Endodermal cell (in vitro differentiated cells): ENCODE data around the gene CLEC10A. TPM values are rescaled to one million over a fixed set of nuclear protein-coding genes. Genes with fewer than 3 reads are reported as not detected.
"Not testable (repeated sequence)": the region's sequence is repeated elsewhere in the genome, so short reads cannot be mapped to it uniquely, and the experiment has no call there.

ENCODE experiments used
- DNase-seq: peaks from one replicate; pipeline ENCODE4 v3.0.0-alpha.2; 2017
- H3K27ac ChIP-seq: 2 replicates; pipeline ENCODE4 v1.5.1; 2013; ENCODE audit warnings: mild to moderate bottlenecking, low read depth, low read length, moderate library complexity
- H3K27me3 ChIP-seq: 2 replicates; pipeline ENCODE4 v1.6.1; 2013; ENCODE audit warnings: mild to moderate bottlenecking, low read length, moderate library complexity; ENCODE audit not compliant: insufficient read depth, control insufficient read depth, poor library complexity, severe bottlenecking
- H3K36me3 ChIP-seq: 2 replicates; pipeline ENCODE4 v1.7.0; 2013; ENCODE audit warnings: mild to moderate bottlenecking, low read length, moderate library complexity; ENCODE audit not compliant: control insufficient read depth, insufficient read depth
- H3K4me1 ChIP-seq: one replicate; pipeline ENCODE4 v1.7.0; 2013; ENCODE audit warnings: low read length; ENCODE audit not compliant: control insufficient read depth, insufficient read depth
- H3K4me3 ChIP-seq: 2 replicates; pipeline ENCODE4 v1.5.1; 2013; ENCODE audit warnings: mild to moderate bottlenecking, low read length, moderate library complexity
- H3K9ac ChIP-seq: 2 replicates; pipeline ENCODE4 v1.6.1; 2013; ENCODE audit warnings: mild to moderate bottlenecking, low read length, moderate library complexity; ENCODE audit not compliant: poor library complexity, severe bottlenecking; ENCODE audit errors: extremely low read depth
- H3K9me3 ChIP-seq: 2 replicates; pipeline ENCODE4 v1.6.1; 2013; ENCODE audit warnings: mild to moderate bottlenecking, low read length, moderate library complexity; ENCODE audit not compliant: control insufficient read depth
- H3K27ac Mint-ChIP-seq: 2 replicates; pipeline ENCODE4 v1.8.0; 2020; ENCODE audit warnings: mixed read lengths
- H3K27me3 Mint-ChIP-seq: 2 replicates; pipeline ENCODE4 v1.8.0; 2021; ENCODE audit warnings: mild to moderate bottlenecking, mixed read lengths; ENCODE audit not compliant: insufficient read depth
- H3K36me3 Mint-ChIP-seq: 2 replicates; pipeline ENCODE4 v1.8.0; 2020; ENCODE audit warnings: low read depth, mixed read lengths
- H3K4me1 Mint-ChIP-seq: 2 replicates; pipeline ENCODE4 v1.8.0; 2020; ENCODE audit warnings: mixed read lengths
- H3K4me3 Mint-ChIP-seq: 2 replicates; pipeline ENCODE4 v1.8.0; 2020; ENCODE audit warnings: mild to moderate bottlenecking, moderate library complexity, mixed read lengths
- H3K9me3 Mint-ChIP-seq: 2 replicates; pipeline ENCODE4 v1.8.0; 2020; ENCODE audit warnings: mild to moderate bottlenecking, mixed read lengths
- WGBS, 2 experiments: methylation state at CpG; one replicate each; pipeline versions ENCODE4 v1.1.5 to v1.1.7; 2013; ENCODE audit warnings: missing lambda C conversion rate in 2 of 2, mixed read lengths in 1 of 2; ENCODE audit not compliant: insufficient coverage in 1 of 2, insufficient read length in 1 of 2; 5-methylcytosine and 5-hydroxymethylcytosine counted together
- long read RNA-seq, 4 experiments: library from polyadenylated mRNA in 2 of 4; library from RNA in 1 of 4; library from capped mRNA in 1 of 4; stranded (forward) in 3 of 4; unstranded in 1 of 4; transcript quantifications; one replicate each; pipeline ENCODE4 v2.0.0, GENCODE V29; 2020 to 2021; ENCODE audit warnings: inconsistent platforms in 1 of 4
- polyA plus RNA-seq, 2 experiments: library from polyadenylated mRNA; stranded (reverse); fragments of 50-300 nt; gene quantifications; one replicate each; pipeline ENCODE4 v1.2.3, GENCODE V29; 2013
- total RNA-seq, 2 donors: library from RNA; stranded (reverse); fragmentation: NEBNext Ultra II Directional in 1 of 2; extraction: Animal tissue kit (Norgen Biotek cat#: 25700) in 1 of 2; gene quantifications; 2 replicates in 1 of 2; 3 replicates in 1 of 2; pipeline ENCODE4 v1.2.1, GENCODE V29; 2021
- TF ChIP-seq, protein P1 (sequence below): fragments of 200-600 bp; sonication (generic); conservative IDR thresholded peaks from 2 replicates; pipeline ENCODE4 v1.5.0; 2021; ENCODE audit warnings: antibody characterized with exemption, mild to moderate bottlenecking

The CLEC10A gene, protein sequence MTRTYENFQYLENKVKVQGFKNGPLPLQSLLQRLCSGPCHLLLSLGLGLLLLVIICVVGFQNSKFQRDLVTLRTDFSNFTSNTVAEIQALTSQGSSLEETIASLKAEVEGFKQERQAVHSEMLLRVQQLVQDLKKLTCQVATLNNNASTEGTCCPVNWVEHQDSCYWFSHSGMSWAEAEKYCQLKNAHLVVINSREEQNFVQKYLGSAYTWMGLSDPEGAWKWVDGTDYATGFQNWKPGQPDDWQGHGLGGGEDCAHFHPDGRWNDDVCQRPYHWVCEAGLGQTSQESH
- total RNA-seq, result not detected
- polyA plus RNA-seq (2013, experiment 1 of 2), result 0.50 TPM
- polyA plus RNA-seq (2013, experiment 2 of 2), result 0.54 TPM
- long read RNA-seq, experiment 1, result 0 reads
- long read RNA-seq, experiment 2, result 0 reads
- long read RNA-seq, experiment 3, partial matches to known transcripts, result 0 of 1 reads
- long read RNA-seq, experiment 3, other reads (novel, unspliced or antisense), result 1 of 1 reads
- long read RNA-seq, experiment 4, result 0 reads

DNA sequence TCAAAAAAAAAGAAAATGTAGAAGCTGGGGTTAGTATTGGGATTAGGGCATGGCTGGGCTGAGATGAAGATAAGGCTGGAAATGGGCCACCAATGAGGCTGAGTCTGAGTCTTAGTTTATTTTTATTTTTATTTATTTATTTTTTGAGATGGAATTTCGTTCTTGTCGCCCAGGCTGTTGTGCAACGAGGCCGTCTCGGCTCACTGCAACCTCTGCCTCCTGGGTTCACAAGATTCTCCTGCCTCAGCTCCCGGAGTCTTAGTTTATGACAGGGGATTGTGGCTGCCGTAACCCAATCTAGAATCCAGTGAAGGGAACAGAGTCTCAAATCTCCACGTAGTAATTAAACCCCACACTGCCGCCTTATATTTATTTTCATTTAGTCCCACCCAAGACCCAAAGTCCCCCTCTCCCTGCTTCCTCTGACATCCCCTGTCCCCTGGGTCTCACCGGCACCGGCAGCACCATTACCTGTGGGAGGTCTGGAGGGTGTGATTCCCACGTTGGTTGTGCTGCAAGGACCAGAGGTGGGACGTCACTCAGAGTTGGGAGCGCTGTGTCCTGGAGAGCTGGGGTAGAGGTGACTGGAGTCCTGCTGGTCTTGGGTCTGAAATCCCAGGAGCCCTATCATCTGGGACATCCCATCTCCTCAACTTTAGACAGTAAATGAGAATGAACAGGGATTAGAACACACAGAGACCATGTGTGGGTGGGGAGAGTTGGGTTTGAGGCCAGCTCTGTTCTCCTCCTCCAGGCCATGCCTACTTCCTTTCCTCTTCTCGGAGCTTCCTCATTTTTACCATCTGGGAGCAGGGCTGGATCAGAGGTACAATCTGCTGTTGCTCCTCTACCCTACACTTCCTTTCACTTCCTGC is at the start of gene CLEC10A:
Gene CLEC10A (minus strand): TSS at position 671 of the 875 bp plus-strand sequence. CDS start 1,439 bp downstream, outside the sequence.
- TF ChIP-seq, protein P1, sequence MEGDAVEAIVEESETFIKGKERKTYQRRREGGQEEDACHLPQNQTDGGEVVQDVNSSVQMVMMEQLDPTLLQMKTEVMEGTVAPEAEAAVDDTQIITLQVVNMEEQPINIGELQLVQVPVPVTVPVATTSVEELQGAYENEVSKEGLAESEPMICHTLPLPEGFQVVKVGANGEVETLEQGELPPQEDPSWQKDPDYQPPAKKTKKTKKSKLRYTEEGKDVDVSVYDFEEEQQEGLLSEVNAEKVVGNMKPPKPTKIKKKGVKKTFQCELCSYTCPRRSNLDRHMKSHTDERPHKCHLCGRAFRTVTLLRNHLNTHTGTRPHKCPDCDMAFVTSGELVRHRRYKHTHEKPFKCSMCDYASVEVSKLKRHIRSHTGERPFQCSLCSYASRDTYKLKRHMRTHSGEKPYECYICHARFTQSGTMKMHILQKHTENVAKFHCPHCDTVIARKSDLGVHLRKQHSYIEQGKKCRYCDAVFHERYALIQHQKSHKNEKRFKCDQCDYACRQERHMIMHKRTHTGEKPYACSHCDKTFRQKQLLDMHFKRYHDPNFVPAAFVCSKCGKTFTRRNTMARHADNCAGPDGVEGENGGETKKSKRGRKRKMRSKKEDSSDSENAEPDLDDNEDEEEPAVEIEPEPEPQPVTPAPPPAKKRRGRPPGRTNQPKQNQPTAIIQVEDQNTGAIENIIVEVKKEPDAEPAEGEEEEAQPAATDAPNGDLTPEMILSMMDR, result no peak

GRCh38 chr17:7129311-7129710 is 49.3 kb upstream of the CLEC10A start:
- peaks cover 2% of the 10 kb centered on the region for H3K27me3 Mint-ChIP-seq
- no peak overlapping the region for H3K9ac ChIP-seq
- no peaks in the 10 kb centered on the region for H3K36me3 Mint-ChIP-seq
- peaks cover 25% of the 10 kb centered on the region for H3K4me1 Mint-ChIP-seq
- no peaks in the 10 kb centered on the region for H3K9me3 Mint-ChIP-seq
- H3K27ac ChIP-seq, result no peak overlapping the region
- no peak overlapping the region for H3K4me3 Mint-ChIP-seq
- H3K27me3 ChIP-seq, result no peaks in the 10 kb centered on the region
- TF ChIP-seq, protein P1, result no peak
- no peaks in the 10 kb centered on the region for H3K9me3 ChIP-seq
- H3K4me1 ChIP-seq, result no peaks in the 10 kb centered on the region
- DNase-seq, result no peak
- WGBS, 2 experiments, result 87 to 100% methylated on average over 4 to 8 of the region's 8 CpGs
- no peak overlapping the region for H3K27ac Mint-ChIP-seq
- no peaks in the 10 kb centered on the region for H3K36me3 ChIP-seq
- no peak overlapping the region for H3K4me3 ChIP-seq

More for the DNA sequence above, at the start of gene CLEC10A:
- H3K9me3 ChIP-seq, result no peaks in the 10 kb centered on the region
- H3K27me3 ChIP-seq, result no peaks in the 10 kb centered on the region
- no peak within 1 kb of the TSS for H3K4me3 Mint-ChIP-seq
- no peak within 1 kb of the TSS for H3K27ac ChIP-seq
- no peak within 1 kb of the TSS for H3K9ac ChIP-seq
- no peaks in the 10 kb centered on the region for H3K36me3 ChIP-seq
- peaks cover 8% of the 10 kb centered on the region for H3K9me3 Mint-ChIP-seq
- H3K36me3 Mint-ChIP-seq, result no peaks in the 10 kb centered on the region
- no peaks in the 10 kb centered on the region for H3K4me1 ChIP-seq
- no peak within 1 kb of the TSS for H3K27ac Mint-ChIP-seq
- H3K4me3 ChIP-seq, result no peak within 1 kb of the TSS
- no peak for DNase-seq
- H3K27me3 Mint-ChIP-seq, result peaks cover 4% of the 10 kb centered on the region
- WGBS, 2 experiments, result 88 to 93% methylated on average over 6 to 15 of the region's 15 CpGs
- no peaks in the 10 kb centered on the region for H3K4me1 Mint-ChIP-seq

DNA sequence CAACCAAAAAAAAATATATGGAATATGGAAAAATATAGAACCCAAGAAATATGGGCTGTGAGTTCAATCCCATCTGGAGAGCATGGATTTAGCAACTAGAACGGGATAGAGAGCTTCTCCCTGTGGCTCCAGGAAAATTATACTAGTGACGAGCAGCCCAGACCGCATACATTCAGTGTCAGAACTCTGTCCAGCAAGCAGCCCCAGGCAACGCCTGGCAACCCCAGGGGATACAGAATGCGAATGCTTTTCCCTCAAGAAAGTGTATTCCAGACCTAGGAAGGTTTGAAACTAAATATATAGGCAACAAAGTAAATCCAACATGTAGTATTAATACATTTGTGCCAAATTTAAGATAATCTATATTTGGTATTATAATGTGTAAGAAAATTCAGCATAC is 48.1 kb upstream of the CLEC10A start:
- no peak overlapping the region for H3K27ac ChIP-seq
- Mint-ChIP-seq H3K9me3 (no peaks in the 10 kb centered on the region), H3K4me3 (no peak overlapping the region), H3K4me1 (peaks cover 24% of the 10 kb centered on the region), H3K27me3 (peaks cover 4% of the 10 kb centered on the region), H3K36me3 (no peaks in the 10 kb centered on the region), H3K27ac (no peak overlapping the region)
- no peak overlapping the region for H3K9ac ChIP-seq
- no peaks in the 10 kb centered on the region for H3K9me3 ChIP-seq
- 80% methylated on average over 4 to 5 of the region's 5 CpGs for WGBS, 2 experiments
- TF ChIP-seq, protein P1, result no peak
- no peak for DNase-seq
- no peaks in the 10 kb centered on the region for H3K27me3 ChIP-seq
- H3K4me3 ChIP-seq, result no peak overlapping the region
- no peaks in the 10 kb centered on the region for H3K4me1 ChIP-seq
- H3K36me3 ChIP-seq, result no peaks in the 10 kb centered on the region

GRCh38 chr17:7127501-7127900 is 47.5 kb upstream of the CLEC10A start:
- not testable (repeated sequence) for H3K9me3 Mint-ChIP-seq, DNase-seq, H3K36me3 ChIP-seq, H3K27ac Mint-ChIP-seq, H3K9me3 ChIP-seq, H3K9ac ChIP-seq, H3K27me3 ChIP-seq, H3K27ac ChIP-seq, H3K27me3 Mint-ChIP-seq, H3K4me1 ChIP-seq, H3K36me3 Mint-ChIP-seq, H3K4me3 Mint-ChIP-seq, H3K4me3 ChIP-seq
- H3K4me1 Mint-ChIP-seq, result peaks cover 21% of the 10 kb centered on the region
- WGBS, 2 experiments, result no CpG with 5 or more reads among the region's 5 CpGs
